SU-DHL-6 (cell line): Measurements from ENCODE around the gene AHSG.

Experiments
- H2AFZ ChIP-seq: fragments of 200-600 bp; sonication (generic); 2 replicates; pipeline ENCODE4 v1.6.1; 2014; ENCODE audit warnings: low read depth, mild to moderate bottlenecking, moderate library complexity, mixed read lengths, antibody characterized with exemption, low read length; ENCODE audit not compliant: severe bottlenecking
- H3F3A ChIP-seq: fragments of 200-600 bp; shearing (Covaris generic); 2 replicates; pipeline ENCODE4 v1.6.0; 2016; ENCODE audit warnings: antibody characterized with exemption, mild to moderate bottlenecking; ENCODE audit not compliant: insufficient read depth
- H3K27ac ChIP-seq: fragments of 200-600 bp; sonication (generic); 2 replicates; pipeline ENCODE4 v1.5.1; 2016; ENCODE audit warnings: low read depth, mild to moderate bottlenecking, low read length, moderate library complexity, mixed read lengths
- H3K27me3 ChIP-seq: fragments of 200-600 bp; sonication (generic), shearing (Covaris generic); 2 replicates; pipeline ENCODE4 v1.6.0; 2014; ENCODE audit warnings: mild to moderate bottlenecking, low read length
- H3K36me3 ChIP-seq: fragments of 200-600 bp; sonication (generic); 2 replicates; pipeline ENCODE4 v1.6.1; 2014; ENCODE audit warnings: mild to moderate bottlenecking, low read length, mixed read lengths
- H3K4me2 ChIP-seq: fragments of 300-600, 200-600 bp; shearing (Covaris generic), sonication (generic); 2 replicates; pipeline ENCODE4 v1.6.0; 2014; ENCODE audit warnings: low read length, low read depth, mild to moderate bottlenecking; ENCODE audit not compliant: poor library complexity, severe bottlenecking
- H3K4me3 ChIP-seq: fragments of 200-600 bp; sonication (generic); 2 replicates; pipeline ENCODE4 v1.5.1; 2014; ENCODE audit warnings: antibody characterized with exemption, low read length, mild to moderate bottlenecking, mixed read lengths; ENCODE audit not compliant: insufficient read depth, poor library complexity, severe bottlenecking
- H3K79me2 ChIP-seq: fragments of 200-600 bp; sonication (generic); 2 replicates; pipeline ENCODE4 v1.6.1; 2014; ENCODE audit warnings: mild to moderate bottlenecking, low read length, moderate library complexity; ENCODE audit not compliant: insufficient read depth
- H3K9ac ChIP-seq: fragments of 200-600 bp; sonication (generic); 2 replicates; pipeline ENCODE4 v1.7.0; 2014; ENCODE audit warnings: mild to moderate bottlenecking, low read length
- H3K9me2 ChIP-seq: fragments of 200-600 bp; sonication (generic); replicated peaks from 2 replicates; pipeline ENCODE4 v1.6.1; 2014; ENCODE audit warnings: low read length; ENCODE audit not compliant: insufficient read depth
- H3K9me3 ChIP-seq: fragments of 200-600 bp; sonication (generic); 2 replicates; pipeline ENCODE4 v1.6.1; 2014; ENCODE audit warnings: low read length, mixed read lengths; ENCODE audit not compliant: insufficient read depth
- H4K20me1 ChIP-seq: fragments of 200-600 bp; sonication (generic); 2 replicates; pipeline ENCODE4 v1.6.1; 2014; ENCODE audit warnings: low read depth, mild to moderate bottlenecking, antibody characterized with exemption, low read length, moderate library complexity, mixed read lengths
- EZH2phosphoT487 ChIP-seq: fragments of 200-600 bp; sonication (generic), shearing (Covaris generic); conservative IDR thresholded peaks from 2 replicates; pipeline ENCODE4 v1.6.1; 2018; ENCODE audit warnings: mild to moderate bottlenecking, antibody characterized with exemption, low read length, moderate library complexity, mixed read lengths
- TF ChIP-seq, protein P1 (sequence below): fragments of 200-600 bp; sonication (generic); IDR thresholded peaks from one replicate; pipeline ENCODE4 v1.5.1; 2017; ENCODE audit warnings: antibody characterized with exemption, mild to moderate bottlenecking, low read length, moderate library complexity; ENCODE audit not compliant: insufficient read depth, poor library complexity, severe bottlenecking

The AHSG gene

GRCh38 chr3:186592682-186593081, 20.2 kb upstream of the AHSG start:
- Histone ChIP-seq H3F3A (peaks cover 3% of the 10 kb centered on the region), H3K9me3 (no peaks in the 10 kb centered on the region), H2AFZ (no peak overlapping the region), H3K4me3 (no peak overlapping the region), H3K27me3 (no peaks in the 10 kb centered on the region), H3K4me2 (no peak overlapping the region), H4K20me1 (no peaks in the 10 kb centered on the region), H3K27ac (no peak overlapping the region), H3K79me2 (no peaks in the 10 kb centered on the region), H3K9me2 (no peaks in the 10 kb centered on the region), H3K9ac (no peak overlapping the region), H3K36me3 (no peaks in the 10 kb centered on the region)
- TF ChIP-seq, protein P1, sequence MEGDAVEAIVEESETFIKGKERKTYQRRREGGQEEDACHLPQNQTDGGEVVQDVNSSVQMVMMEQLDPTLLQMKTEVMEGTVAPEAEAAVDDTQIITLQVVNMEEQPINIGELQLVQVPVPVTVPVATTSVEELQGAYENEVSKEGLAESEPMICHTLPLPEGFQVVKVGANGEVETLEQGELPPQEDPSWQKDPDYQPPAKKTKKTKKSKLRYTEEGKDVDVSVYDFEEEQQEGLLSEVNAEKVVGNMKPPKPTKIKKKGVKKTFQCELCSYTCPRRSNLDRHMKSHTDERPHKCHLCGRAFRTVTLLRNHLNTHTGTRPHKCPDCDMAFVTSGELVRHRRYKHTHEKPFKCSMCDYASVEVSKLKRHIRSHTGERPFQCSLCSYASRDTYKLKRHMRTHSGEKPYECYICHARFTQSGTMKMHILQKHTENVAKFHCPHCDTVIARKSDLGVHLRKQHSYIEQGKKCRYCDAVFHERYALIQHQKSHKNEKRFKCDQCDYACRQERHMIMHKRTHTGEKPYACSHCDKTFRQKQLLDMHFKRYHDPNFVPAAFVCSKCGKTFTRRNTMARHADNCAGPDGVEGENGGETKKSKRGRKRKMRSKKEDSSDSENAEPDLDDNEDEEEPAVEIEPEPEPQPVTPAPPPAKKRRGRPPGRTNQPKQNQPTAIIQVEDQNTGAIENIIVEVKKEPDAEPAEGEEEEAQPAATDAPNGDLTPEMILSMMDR = no peak
- TF ChIP-seq EZH2phosphoT487 = no peak

GRCh38 chr3:186593862-186594261, 19.0 kb upstream of the AHSG start:
- H3K9ac ChIP-seq = no peak overlapping the region
- no peak overlapping the region for H2AFZ ChIP-seq
- H3F3A ChIP-seq = no peaks in the 10 kb centered on the region
- H4K20me1 ChIP-seq = no peaks in the 10 kb centered on the region
- H3K9me2 ChIP-seq = no peaks in the 10 kb centered on the region
- no peaks in the 10 kb centered on the region for H3K36me3 ChIP-seq
- no peaks in the 10 kb centered on the region for H3K27me3 ChIP-seq
- no peaks in the 10 kb centered on the region for H3K79me2 ChIP-seq
- H3K9me3 ChIP-seq = no peaks in the 10 kb centered on the region
- H3K4me3 ChIP-seq = no peak overlapping the region
- H3K4me2 ChIP-seq = no peak overlapping the region
- H3K27ac ChIP-seq = no peak overlapping the region
- TF ChIP-seq, protein P1 = no peak
- TF ChIP-seq EZH2phosphoT487 = no peak

DNA sequence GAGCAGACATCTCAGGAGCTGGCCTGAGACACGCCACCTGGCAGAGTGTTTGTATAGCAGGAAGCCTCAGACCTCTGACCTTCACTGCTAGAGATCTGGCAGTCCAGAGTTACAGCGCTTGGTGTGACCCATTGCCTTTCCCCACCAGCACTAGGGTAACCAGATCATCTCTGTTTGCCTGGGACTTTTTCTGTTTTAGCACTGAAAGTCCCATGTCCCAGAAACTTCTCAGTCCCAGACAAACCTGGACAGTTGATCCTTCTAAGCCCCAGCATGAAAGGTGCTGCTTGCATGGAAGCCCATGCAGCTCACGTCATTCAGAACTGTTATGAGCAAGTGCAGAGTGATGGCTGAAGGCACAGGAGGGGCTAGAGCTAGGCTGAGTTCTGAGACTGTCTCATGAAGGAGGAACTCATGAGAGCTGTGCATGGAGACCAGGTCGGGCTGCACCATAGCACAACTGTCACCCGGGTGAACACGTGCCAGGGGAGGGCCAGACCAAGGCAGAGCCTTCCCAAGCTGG, 18.2 kb upstream of the AHSG start:
- Histone ChIP-seq H4K20me1 (no peaks in the 10 kb centered on the region), H2AFZ (no peak overlapping the region), H3K9me3 (no peaks in the 10 kb centered on the region), H3K79me2 (no peaks in the 10 kb centered on the region), H3K9me2 (no peaks in the 10 kb centered on the region), H3K9ac (no peak overlapping the region), H3K4me3 (no peak overlapping the region), H3K36me3 (no peaks in the 10 kb centered on the region), H3K4me2 (no peak overlapping the region), H3K27me3 (no peaks in the 10 kb centered on the region), H3F3A (no peaks in the 10 kb centered on the region), H3K27ac (no peak overlapping the region)
- TF ChIP-seq EZH2phosphoT487 = no peak
- TF ChIP-seq, protein P1 = no peak
